Skeletal muscle tissue (tissue), 4 donors: ENCODE data around the gene MANEAL. TPM values are rescaled to one million over a fixed set of nuclear protein-coding genes. Genes with fewer than 3 reads are reported as not detected.

Experiments used
- H3K27ac ChIP-seq: one replicate; pipeline ENCODE4 v1.7.0; 2013; ENCODE audit warnings: mild to moderate bottlenecking, low read depth, low read length, inconsistent platforms
- H3K27me3 ChIP-seq, 3 donors: one replicate each; pipeline ENCODE4 v1.7.0; 2013; ENCODE audit warnings: low read length in 3 of 3; ENCODE audit not compliant: control insufficient read depth in 3 of 3, insufficient read depth in 3 of 3
- H3K36me3 ChIP-seq, 3 donors: one replicate each; pipeline ENCODE4 v1.7.0; 2013; ENCODE audit warnings: low read length in 3 of 3; ENCODE audit not compliant: control insufficient read depth in 3 of 3, insufficient read depth in 3 of 3
- H3K4me1 ChIP-seq, 3 donors: one replicate each; pipeline ENCODE4 v1.7.0; 2013; ENCODE audit warnings: low read length in 3 of 3, mild to moderate bottlenecking in 3 of 3; ENCODE audit not compliant: control insufficient read depth in 3 of 3, insufficient read depth in 3 of 3
- H3K4me3 ChIP-seq, 3 donors: one replicate each; pipeline ENCODE4 v1.7.0; 2013; ENCODE audit warnings: low read length in 3 of 3
- H3K9ac ChIP-seq, 3 donors: one replicate each; pipeline ENCODE4 v1.7.0; 2013; ENCODE audit warnings: low read length in 3 of 3, mild to moderate bottlenecking in 3 of 3, moderate library complexity in 2 of 3, low read depth in 1 of 3
- H3K9me3 ChIP-seq, 3 donors: one replicate each; pipeline ENCODE4 v1.7.0; 2013; ENCODE audit warnings: low read length in 3 of 3; ENCODE audit not compliant: control insufficient read depth in 3 of 3
- total RNA-seq: library from RNA; depleted of rRNA; stranded (reverse); fragments of >200 nt; gene quantifications from one replicate; pipeline ENCODE4 v1.2.3, GENCODE V29; 2014
- donor health status: Osteomylitis.

MANEAL gene
- total RNA-seq, 1 donor from 2014 or later = 2.1 TPM

GRCh38 chr1:37844536-37844935, 50.9 kb downstream of the MANEAL start:
- Histone ChIP-seq H3K4me3 (no peak overlapping the region), H3K27me3 (no peaks in the 10 kb centered on the region), H3K9me3 (no peaks in the 10 kb centered on the region), H3K9ac (no peak overlapping the region), H3K36me3 (peaks cover 5 to 9% (median 7%) of the 10 kb centered on the region in 3 donors), H3K4me1 (no peaks in the 10 kb centered on the region), H3K27ac (no peak overlapping the region)

DNA sequence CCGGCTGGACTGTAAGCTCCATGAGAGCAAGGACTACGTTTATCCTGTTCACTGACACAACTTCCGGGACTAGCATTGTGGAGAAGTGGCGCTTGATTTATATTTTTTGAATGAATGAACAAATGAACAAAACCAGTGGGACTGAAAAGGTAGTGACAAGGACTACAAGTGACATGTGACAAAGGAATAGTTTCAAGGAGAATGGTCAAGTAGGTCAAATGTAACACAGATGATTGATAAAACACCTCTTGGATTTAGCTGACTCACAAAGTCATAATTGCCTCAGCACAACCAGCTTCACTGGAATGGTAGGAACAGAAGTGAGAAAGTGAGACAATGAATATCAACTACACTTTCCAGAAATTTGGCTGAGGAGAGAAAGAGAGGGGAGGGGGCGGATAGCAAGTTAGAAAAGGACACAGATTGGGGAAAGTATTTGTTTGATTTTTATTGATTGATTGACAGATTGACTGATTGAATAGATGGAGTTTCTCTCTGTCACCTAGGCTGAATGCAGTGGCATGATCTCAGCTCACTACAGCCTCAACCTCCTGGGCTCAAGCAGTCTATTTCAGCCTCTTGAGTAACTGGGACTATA, 51.5 kb downstream of the MANEAL start:
- H3K27ac ChIP-seq = no peak overlapping the region
- H3K27me3 ChIP-seq = no peaks in the 10 kb centered on the region
- H3K9me3 ChIP-seq = no peaks in the 10 kb centered on the region
- H3K36me3 ChIP-seq = peaks cover 0 to 4% (median 2%) of the 10 kb centered on the region in 3 donors
- no peak overlapping the region for H3K9ac ChIP-seq
- H3K4me3 ChIP-seq = no peak overlapping the region
- H3K4me1 ChIP-seq = no peaks in the 10 kb centered on the region

GRCh38 chr1:37845786-37846185, 52.1 kb downstream of the MANEAL start:
- no peak overlapping the region for H3K9ac ChIP-seq
- H3K9me3 ChIP-seq = no peaks in the 10 kb centered on the region
- H3K4me1 ChIP-seq = peaks cover 1 to 3% (median 2%) of the 10 kb centered on the region in 3 donors
- H3K27ac ChIP-seq = no peak overlapping the region
- H3K27me3 ChIP-seq = no peaks in the 10 kb centered on the region
- H3K36me3 ChIP-seq = peaks cover 0 to 3% (median 2%) of the 10 kb centered on the region in 3 donors
- H3K4me3 ChIP-seq = no peak overlapping the region

DNA sequence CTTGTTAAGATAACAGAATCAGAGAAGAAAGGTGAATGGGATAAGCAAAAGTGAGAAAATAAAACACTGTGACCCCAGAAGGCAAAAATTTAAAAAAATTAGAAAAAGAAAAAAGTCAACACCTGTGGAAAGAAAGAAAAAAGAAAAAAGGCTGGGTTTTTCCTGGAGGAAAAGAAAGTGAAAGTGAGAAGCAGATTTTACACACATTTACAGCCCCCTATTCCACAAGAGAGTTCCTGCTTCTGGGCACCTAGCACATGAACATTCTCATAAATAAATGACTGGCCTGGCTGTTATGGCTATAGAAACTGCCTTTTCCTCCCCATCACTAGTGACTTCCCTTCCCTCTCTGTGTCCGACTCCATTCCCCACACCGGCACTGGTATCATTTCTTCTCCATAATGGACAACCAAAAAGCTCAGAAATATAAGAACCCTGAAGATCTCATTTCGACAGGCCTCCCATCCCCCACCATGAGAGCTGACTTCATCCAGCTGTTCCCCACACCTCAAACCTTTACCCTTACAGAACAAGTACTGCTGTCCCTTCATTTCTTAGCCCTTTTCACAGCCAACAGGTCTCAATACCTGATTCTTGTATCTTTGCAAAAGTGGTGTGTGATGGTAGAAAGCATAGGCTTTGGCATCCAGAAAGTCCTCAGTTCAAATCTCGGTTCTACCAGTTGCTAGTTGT, 53.1 kb downstream of the MANEAL start:
- no peak overlapping the region for H3K27ac ChIP-seq
- peaks cover 0 to 2% (median 0%) of the 10 kb centered on the region in 3 donors for H3K36me3 ChIP-seq
- no peak overlapping the region for H3K4me3 ChIP-seq
- no peaks in the 10 kb centered on the region for H3K9me3 ChIP-seq
- H3K9ac ChIP-seq = no peak overlapping the region
- no peaks in the 10 kb centered on the region for H3K27me3 ChIP-seq
- H3K4me1 ChIP-seq = peaks cover 3 to 9% (median 6%) of the 10 kb centered on the region in 3 donors

DNA sequence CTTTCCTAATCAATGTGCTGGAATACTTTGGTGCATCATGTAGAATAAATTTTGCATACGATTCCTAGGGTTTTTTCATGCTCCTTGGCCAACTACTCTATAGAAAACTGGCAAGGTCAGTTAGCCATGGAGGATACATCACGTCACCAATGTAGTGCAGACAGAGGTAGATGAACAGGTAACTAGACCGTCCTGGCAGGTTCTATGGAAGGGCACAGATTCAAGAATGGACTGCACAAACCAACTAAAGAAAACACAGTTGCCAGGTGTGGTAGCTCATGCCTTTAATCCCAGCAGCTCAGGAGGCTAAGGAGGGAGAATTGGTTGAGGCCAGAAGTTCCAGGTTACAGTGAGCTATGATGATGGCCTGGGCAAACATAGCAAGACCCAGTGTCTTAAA, 55.8 kb downstream of the MANEAL start:
- Histone ChIP-seq H3K27ac (no peak overlapping the region), H3K9me3 (no peaks in the 10 kb centered on the region), H3K4me1 (peaks cover 3 to 15% (median 6%) of the 10 kb centered on the region in 3 donors)

DNA sequence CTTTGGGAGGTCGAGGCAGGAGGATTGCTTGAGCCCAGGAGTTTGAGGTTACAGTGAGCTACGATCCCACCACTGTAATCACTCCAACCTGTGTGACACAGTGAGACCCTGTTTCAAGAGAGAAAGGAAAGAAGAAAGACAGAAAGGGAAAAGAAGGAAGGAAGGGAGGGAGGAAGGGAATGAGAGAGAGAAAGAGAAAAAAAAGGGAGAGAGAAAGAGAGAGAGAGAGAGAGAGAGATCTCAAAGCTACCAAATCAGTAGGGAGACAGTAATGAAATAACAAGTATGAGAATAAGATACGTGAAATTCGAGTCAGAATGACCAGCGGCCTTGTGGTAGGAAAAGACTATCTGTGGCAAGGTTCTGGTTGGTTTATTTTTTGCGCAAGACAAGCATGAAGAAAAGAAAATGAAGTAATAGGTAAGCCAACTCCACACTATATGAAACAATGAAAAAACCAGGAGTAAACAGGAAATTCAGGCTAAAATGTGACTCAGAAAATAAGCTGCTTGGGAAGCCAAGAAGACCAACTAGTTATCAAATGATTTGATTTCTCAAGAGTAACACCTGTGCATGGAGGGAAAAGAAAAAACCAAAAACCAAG, 56.8 kb downstream of the MANEAL start:
- peaks cover 3 to 20% (median 8%) of the 10 kb centered on the region in 3 donors for H3K4me1 ChIP-seq
- H3K36me3 ChIP-seq = peaks cover 0 to 8% (median 4%) of the 10 kb centered on the region in 3 donors

More for the DNA sequence above, 55.8 kb downstream of the MANEAL start:
- Histone ChIP-seq H3K36me3 (peaks cover 0 to 6% (median 0%) of the 10 kb centered on the region in 3 donors), H3K9ac (no peak overlapping the region), H3K4me3 (no peak overlapping the region), H3K27me3 (no peaks in the 10 kb centered on the region)

More for the DNA sequence above, 56.8 kb downstream of the MANEAL start:
- Histone ChIP-seq H3K27ac (no peak overlapping the region), H3K9me3 (no peaks in the 10 kb centered on the region), H3K9ac (no peak overlapping the region), H3K4me3 (no peak overlapping the region), H3K27me3 (no peaks in the 10 kb centered on the region)

Other genes with a start within 250 kb of the MANEAL start
- gene SNIP1, start 239.6 kb upstream of the MANEAL start, total RNA-seq = 12.5 TPM
- 1.0 TPM for gene DNALI1, start 236.9 kb upstream of the MANEAL start, total RNA-seq
- 39.7 TPM for gene GNL2, start 197.9 kb upstream of the MANEAL start, total RNA-seq
- not detected for gene RSPO1, start 159.0 kb upstream of the MANEAL start, total RNA-seq
- 0.52 TPM for gene CDCA8, start 101.3 kb upstream of the MANEAL start, total RNA-seq
- gene EPHA10, start 28.7 kb upstream of the MANEAL start, total RNA-seq = not detected
- 9.4 TPM for gene C1orf122, start 13.9 kb downstream of the MANEAL start, total RNA-seq
- gene YRDC, start 14.4 kb downstream of the MANEAL start, total RNA-seq = 7.3 TPM
- 2.1 TPM for gene MTF1, start 65.7 kb downstream of the MANEAL start, total RNA-seq
- gene INPP5B, start 153.2 kb downstream of the MANEAL start, total RNA-seq = 9.4 TPM
- gene SF3A3, start 196.2 kb downstream of the MANEAL start, total RNA-seq = 53.2 TPM
- gene FHL3, start 211.7 kb downstream of the MANEAL start, total RNA-seq = 58.5 TPM
- gene UTP11, start 218.9 kb downstream of the MANEAL start, total RNA-seq = 61.1 TPM